RPMI8226 (cell line): ENCODE measurements around the gene ANKRD13B.
"Not testable (repeated sequence)": the region's sequence is repeated elsewhere in the genome, so short reads cannot be mapped to it uniquely, and the experiment has no call there.

Experiments used
- DNase-seq: peaks from one replicate; pipeline ENCODE4 v3.0.0-alpha.2; 2015

The ANKRD13B gene

GRCh38 chr17:29592850-29593551 is at the start of gene ANKRD13B:
ANKRD13B (plus strand) TSS chr17:29593132; CDS start chr17:29593622, 490 bp downstream.
- DNase-seq = peak; percentile 52

GRCh38 chr17:29544066-29544465 is 48.9 kb upstream of the ANKRD13B start:
- no peak for DNase-seq

GRCh38 chr17:29546085-29546484 is 46.8 kb upstream of the ANKRD13B start:
- no peak for DNase-seq

GRCh38 chr17:29546830-29547229 is 46.1 kb upstream of the ANKRD13B start:
- no peak for DNase-seq

GRCh38 chr17:29549177-29549923 is 43.6 kb upstream of the ANKRD13B start:
- no peak for DNase-seq

GRCh38 chr17:29555840-29556239 is 37.1 kb upstream of the ANKRD13B start:
- no peak for DNase-seq

- no peak for DNase-seq
Observed at GRCh38 chr17:29557085-29557738, 35.7 kb upstream of the ANKRD13B start.

- DNase-seq = no peak
Observed at GRCh38 chr17:29557739-29558116, 35.2 kb upstream of the ANKRD13B start.

GRCh38 chr17:29558139-29558538 is 34.8 kb upstream of the ANKRD13B start:
- DNase-seq = not testable (repeated sequence)

- DNase-seq = peak; percentile 68
Observed at GRCh38 chr17:29559640-29560039, 33.3 kb upstream of the ANKRD13B start.

GRCh38 chr17:29560316-29560715 is 32.6 kb upstream of the ANKRD13B start:
- peak; percentile 85 for DNase-seq

GRCh38 chr17:29561554-29562517 is 31.1 kb upstream of the ANKRD13B start:
- DNase-seq = no peak

GRCh38 chr17:29562615-29563014 is 30.3 kb upstream of the ANKRD13B start:
- DNase-seq = no peak

- DNase-seq = peak; percentile 74
Observed at GRCh38 chr17:29563816-29564215, 29.1 kb upstream of the ANKRD13B start.

GRCh38 chr17:29565643-29566472 is 27.1 kb upstream of the ANKRD13B start:
- peak; percentile 78 for DNase-seq

- DNase-seq = peak; percentile 79
Observed at GRCh38 chr17:29566473-29567303, 26.2 kb upstream of the ANKRD13B start, which contains the start of gene ABHD15. ABHD15 (minus strand) TSS chr17:29567037; CDS start chr17:29566966, 71 bp downstream.

- DNase-seq = peak; percentile 54
Observed at GRCh38 chr17:29567304-29567553, 25.7 kb upstream of the ANKRD13B start.

GRCh38 chr17:29567554-29568330 is 25.2 kb upstream of the ANKRD13B start:
- DNase-seq = peak; percentile 88

- peak; percentile 93 for DNase-seq
Observed at GRCh38 chr17:29568331-29569244, 24.3 kb upstream of the ANKRD13B start, which contains the start of gene TP53I13. TP53I13 (plus strand) TSS chr17:29568701; CDS start chr17:29568759, 58 bp downstream.
